H1 (cell line): Measurements from ENCODE around the gene UBR1. TPM values are rescaled to one million over a fixed set of nuclear protein-coding genes. Genes with fewer than 3 reads are reported as not detected.
"Not testable (repeated sequence)": the region's sequence is repeated elsewhere in the genome, so short reads cannot be mapped to it uniquely, and the experiment has no call there.

Source experiments
- CTCF ChIA-PET: fragments of 300-600 bp; sonication (Branson Sonifier 250); formaldehyde crosslinking; loops from one replicate; lab custom pipeline; 2021; ENCODE audit not compliant: partially characterized antibody; lab: Charles Lee
- POLR2A ChIA-PET: fragments of 300-600 bp; sonication (Branson Sonifier 250); formaldehyde crosslinking; loops from one replicate; lab custom pipeline; 2021; ENCODE audit warnings: inconsistent platforms; ENCODE audit not compliant: partially characterized antibody; lab: Charles Lee
- DNase-seq, 2 experiments: peaks; one replicate each; pipeline versions ENCODE4 v3.0.0 to v3.0.0-alpha.2; 2010 to 2022; ENCODE audit warnings: low spot score in 2 of 2, low read depth in 1 of 2, mixed read lengths in 1 of 2
- FAIRE-seq: peaks from 2 replicates; lab custom pipeline; 2011; peaks lifted over from hg19 to GRCh38; lab: Jason Lieb, UNC
- H2AFZ ChIP-seq: 2 replicates; pipeline ENCODE4 v1.8.1; 2012; ENCODE audit warnings: low read length, inconsistent platforms
- H2AK5ac ChIP-seq: 2 replicates; pipeline ENCODE4 v1.6.1; 2013; ENCODE audit warnings: low read depth, low read length
- H2BK120ac ChIP-seq: replicated peaks from 2 replicates; pipeline ENCODE3; 2013; ENCODE audit warnings: low read depth, low read length, inconsistent platforms
- H2BK12ac ChIP-seq: 2 replicates; pipeline ENCODE4 v1.6.1; 2013; ENCODE audit warnings: low read depth, low read length
- H2BK15ac ChIP-seq: 2 replicates; pipeline ENCODE4 v1.6.1; 2013; ENCODE audit warnings: low read length
- H2BK20ac ChIP-seq: 2 replicates; pipeline ENCODE4 v1.6.1; 2013; ENCODE audit warnings: low read length
- H2BK5ac ChIP-seq: 2 replicates; pipeline ENCODE4 v1.6.1; 2013; ENCODE audit warnings: low read depth, low read length
- H3K14ac ChIP-seq: 2 replicates; pipeline ENCODE4 v1.6.1; 2013; ENCODE audit warnings: inconsistent platforms; ENCODE audit not compliant: insufficient read length
- H3K18ac ChIP-seq: 2 replicates; pipeline ENCODE4 v1.6.1; 2013; ENCODE audit warnings: low read length; ENCODE audit errors: extremely low read depth
- H3K23ac ChIP-seq: 2 replicates; pipeline ENCODE4 v1.6.1; 2013; ENCODE audit warnings: inconsistent platforms; ENCODE audit not compliant: insufficient read length
- H3K23me2 ChIP-seq: 2 replicates; pipeline ENCODE4 v1.6.1; 2013; ENCODE audit warnings: low read depth, low read length
- H3K27ac ChIP-seq: 2 replicates; pipeline ENCODE4 v1.6.1; 2011; ENCODE audit warnings: low read depth, low read length, inconsistent platforms
- H3K27me3 ChIP-seq, 4 experiments: replicated peaks in 1 of 4; 1 replicate in 1 of 4; 2 replicates in 3 of 4; pipeline versions ENCODE4 v1.6.1 to v1.8.1; 2011 to 2013; ENCODE audit warnings: low read length in 3 of 4, mild to moderate bottlenecking in 3 of 4, inconsistent platforms in 2 of 4, mixed read lengths in 2 of 4, moderate library complexity in 1 of 4; ENCODE audit not compliant: control insufficient read depth in 3 of 4, insufficient read depth in 3 of 4; ENCODE audit errors: extremely low read depth in 1 of 4
- H3K36me3 ChIP-seq, 4 experiments: 2 replicates each; pipeline versions ENCODE4 v1.6.1 to v1.8.1; 2011 to 2013; ENCODE audit warnings: mild to moderate bottlenecking in 4 of 4, low read length in 3 of 4, moderate library complexity in 2 of 4, control low read depth in 1 of 4, inconsistent platforms in 1 of 4; ENCODE audit not compliant: insufficient read depth in 4 of 4, control insufficient read depth in 2 of 4
- H3K4ac ChIP-seq: replicated peaks from 2 replicates; pipeline ENCODE3; 2013; ENCODE audit warnings: low read length, low read depth, mixed read lengths, inconsistent platforms; ENCODE audit not compliant: insufficient read length
- H3K4me1 ChIP-seq, 4 experiments: replicated peaks in 1 of 4; 1 replicate in 1 of 4; 2 replicates in 3 of 4; pipeline versions ENCODE4 v1.6.1 to v1.8.1; 2011 to 2013; ENCODE audit warnings: low read length in 3 of 4, inconsistent platforms in 2 of 4, mixed read lengths in 1 of 4; ENCODE audit not compliant: insufficient read depth in 4 of 4, control insufficient read depth in 3 of 4
- H3K4me2 ChIP-seq, 2 experiments: 2 replicates each; pipeline versions ENCODE4 v1.6.1 to v1.8.1; 2011 to 2013; ENCODE audit warnings: low read depth in 2 of 2, low read length in 2 of 2, control low read depth in 1 of 2, inconsistent platforms in 1 of 2, mild to moderate bottlenecking in 1 of 2; ENCODE audit not compliant: insufficient read depth in 1 of 2
- H3K4me3 ChIP-seq, 4 experiments: fragments of 200-600, 300-600 bp in 1 of 4; sonication (generic), shearing (Covaris generic), sonication (Bioruptor Twin) in 1 of 4; 2 replicates each; pipeline versions ENCODE4 v1.5.1 to v1.8.1; 2011 to 2016; ENCODE audit warnings: low read length in 4 of 4, low read depth in 3 of 4, control low read depth in 2 of 4, inconsistent platforms in 2 of 4, mild to moderate bottlenecking in 2 of 4, mixed read lengths in 1 of 4, moderate library complexity in 1 of 4; ENCODE audit not compliant: insufficient read depth in 2 of 4; ENCODE audit errors: extremely low read depth in 1 of 4
- H3K56ac ChIP-seq: replicated peaks from 2 replicates; pipeline ENCODE3; 2013; ENCODE audit warnings: low read depth, mild to moderate bottlenecking, mixed read lengths, low read length, inconsistent platforms; ENCODE audit not compliant: insufficient read length
- H3K79me1 ChIP-seq: 2 replicates; pipeline ENCODE4 v1.6.1; 2013; ENCODE audit warnings: low read depth, low read length, control low read depth
- H3K79me2 ChIP-seq, 2 experiments: 2 replicates each; pipeline versions ENCODE4 v1.6.1 to v1.8.1; 2012 to 2013; ENCODE audit warnings: low read length in 2 of 2, mild to moderate bottlenecking in 2 of 2, inconsistent platforms in 1 of 2; ENCODE audit not compliant: insufficient read depth in 2 of 2, control insufficient read depth in 1 of 2
- H3K9ac ChIP-seq, 4 experiments: replicated peaks in 1 of 4; 1 replicate in 1 of 4; 2 replicates in 3 of 4; pipeline versions ENCODE4 v1.6.1 to v1.8.1; 2011 to 2013; ENCODE audit warnings: low read depth in 3 of 4, low read length in 3 of 4, control low read depth in 2 of 4, mild to moderate bottlenecking in 2 of 4, moderate library complexity in 2 of 4, inconsistent platforms in 1 of 4; ENCODE audit errors: extremely low read depth in 1 of 4
- H3K9me3 ChIP-seq, 2 experiments: 2 replicates each; pipeline versions ENCODE4 v1.6.1 to v1.8.1; 2012 to 2013; ENCODE audit warnings: mild to moderate bottlenecking in 2 of 2, moderate library complexity in 2 of 2, control low read depth in 1 of 2, inconsistent platforms in 1 of 2, low read depth in 1 of 2, low read length in 1 of 2, mixed read lengths in 1 of 2; ENCODE audit not compliant: insufficient read depth in 2 of 2
- H4K20me1 ChIP-seq, 2 experiments: replicated peaks in 1 of 2; 2 replicates each; pipeline versions ENCODE3 to v1.8.1; 2011 to 2013; ENCODE audit warnings: inconsistent platforms in 2 of 2, low read length in 2 of 2, mild to moderate bottlenecking in 1 of 2; ENCODE audit not compliant: insufficient read depth in 2 of 2, control insufficient read depth in 1 of 2
- H4K5ac ChIP-seq: 2 replicates; pipeline ENCODE4 v1.6.1; 2013; ENCODE audit warnings: low read length, low read depth, mixed read lengths, inconsistent platforms; ENCODE audit not compliant: insufficient read length
- H4K8ac ChIP-seq: 2 replicates; pipeline ENCODE4 v1.8.0; 2013; ENCODE audit warnings: mild to moderate bottlenecking, moderate library complexity, low read length, inconsistent platforms; ENCODE audit not compliant: insufficient read depth; ENCODE audit errors: extremely low read depth
- H4K91ac ChIP-seq: replicated peaks from 2 replicates; pipeline ENCODE3; 2013; ENCODE audit warnings: low read length, mixed read lengths, inconsistent platforms; ENCODE audit not compliant: insufficient read length
- WGBS, 2 experiments: shearing (Covaris generic) in 1 of 2; methylation state at CpG; one replicate each; pipeline versions ENCODE4 v1.1.6 to v1.1.7; 2013 to 2015; ENCODE audit warnings: low lambda C conversion rate in 2 of 2, mixed read lengths in 2 of 2, inconsistent platforms in 1 of 2, low coverage in 1 of 2, missing lambda C conversion rate in 1 of 2; ENCODE audit not compliant: insufficient replicate concordance in 2 of 2, insufficient coverage in 1 of 2, insufficient read length in 1 of 2; ENCODE audit errors: extremely low coverage in 1 of 2, missing lambda C conversion rate in 1 of 2; 5-methylcytosine and 5-hydroxymethylcytosine counted together
- polyA plus RNA-seq, 7 experiments: library from polyadenylated mRNA; depleted of rRNA in 3 of 7; stranded (reverse) in 5 of 7; unstranded in 2 of 7; fragments of >200 nt in 5 of 7; fragments of 200-250 nt in 2 of 7; gene quantifications; 1 replicate in 5 of 7; 2 replicates in 1 of 7; 4 replicates in 1 of 7; pipeline versions ENCODE4 v1.2.1 to v1.2.3, GENCODE V29; 2011 to 2013; ENCODE audit warnings: missing spikeins in 2 of 7, mixed read lengths in 2 of 7
- total RNA-seq: library from RNA; stranded (reverse); fragmentation: NEBNext Ultra II Directional; extraction: Animal tissue kit (Norgen Biotek cat#: 25700); gene quantifications from 2 replicates; pipeline ENCODE4 v1.2.1, GENCODE V29; 2021

Gene UBR1
- total and polyA plus RNA-seq, 2 of the 8 experiments (the other 6 are each of a cell fraction or from before 2014, with no cell fraction given), result 3.7 to 18.7 TPM

- H2AFZ ChIP-seq, H4K5ac ChIP-seq, H2BK20ac ChIP-seq, FAIRE-seq, H3K27me3 ChIP-seq, H3K23me2 ChIP-seq, POLR2A ChIA-PET, H2AK5ac ChIP-seq, H4K20me1 ChIP-seq, H3K4me2 ChIP-seq, H4K8ac ChIP-seq, H2BK120ac ChIP-seq, H2BK15ac ChIP-seq, H3K23ac ChIP-seq, H3K9me3 ChIP-seq, DNase-seq, H3K4ac ChIP-seq, H3K79me2 ChIP-seq, H3K18ac ChIP-seq, H3K4me1 ChIP-seq, H3K14ac ChIP-seq, H3K27ac ChIP-seq, H4K91ac ChIP-seq, H3K79me1 ChIP-seq, H3K56ac ChIP-seq, H2BK12ac ChIP-seq, H2BK5ac ChIP-seq, H3K4me3 ChIP-seq, H3K9ac ChIP-seq: not testable (repeated sequence)
- CTCF ChIA-PET, result interaction anchor here (0.8 kb wide), 1 partner anchor 152 kb away, joined by 4 read pairs; no protein-coding TSS in a partner anchor
- WGBS, 2 experiments, result 95% methylated on average over 3 of the region's 3 CpGs; no CpG with 5 or more reads in 1 of the 2 experiments
- H3K36me3 ChIP-seq, result peaks cover 0 to 33% (median 8%) of the 10 kb centered on the region in 4 experiments; a peak in 5 of 8 replicates
Observed at GRCh38 chr15:42948898-42949297, 156.9 kb downstream of the UBR1 start.
